ENCODE results near the gene NOTCH2. TPM values are rescaled to one million over a fixed set of nuclear protein-coding genes. Genes with fewer than 3 reads are reported as not detected.
A peak's percentile ranks its signal among the peaks of the same experiment; 100 is the strongest.

The NOTCH2 gene
- total and polyA plus RNA-seq, 10 of the 15 experiments (the other 5 are each of a cell fraction or from before 2014, with no cell fraction given) = 0.02 to 2.0 (median 0.62) TPM; not detected in 1

DNA sequence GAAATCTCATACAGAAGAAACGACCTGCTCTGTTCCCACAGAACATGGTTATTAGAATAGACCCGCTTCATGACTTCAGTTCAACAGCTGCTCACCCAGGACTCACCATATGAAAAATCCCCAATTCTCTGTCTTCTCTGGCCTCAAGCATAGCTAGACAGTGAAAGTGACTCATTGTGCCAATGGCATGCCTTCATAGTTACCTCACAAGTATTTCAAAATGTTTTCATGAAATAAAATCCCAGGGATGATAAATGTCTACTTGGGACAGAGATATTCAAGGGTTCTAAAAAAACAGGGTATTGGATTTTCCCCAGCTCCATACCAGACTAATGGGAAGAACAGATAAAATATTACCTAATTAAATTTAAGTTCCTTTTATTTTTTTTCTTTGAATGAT is 82.3 kb downstream of the NOTCH2 start:
- no peak overlapping the region for H3K27ac ChIP-seq (ENCODE audit: control insufficient read depth, insufficient read depth)
- no peaks in the 10 kb centered on the region for H3K79me2 ChIP-seq (ENCODE audit: control insufficient read depth, insufficient read depth, low read length)
- ChIA-PET CTCF (interaction anchor here (0.6 to 1.0 kb wide), 2 partner anchors 101 to 116 kb away, joined by 3 read pairs; no protein-coding TSS in a partner anchor), POLR2A (no interaction called here), SMC1A (ENCODE audit: uncharacterized antibody, unreplicated experiment) (interaction anchor here (1.2 kb wide), 1 partner anchor 19 kb away, joined by 3 read pairs; no protein-coding TSS in a partner anchor), RAD21 (ENCODE audit: unreplicated experiment) (no interaction called here)
- in situ Hi-C loops (cut with MboI) = no loop called here
- H3K36me3 ChIP-seq (ENCODE audit: control insufficient read depth in 2 of 2, insufficient read depth in 2 of 2, low read length in 1 of 2) = no peaks in the 10 kb centered on the region
- H2AFZ ChIP-seq (ENCODE audit: control insufficient read depth, low read depth, low read length) = no peak overlapping the region
- no peaks in the 10 kb centered on the region for H3K27me3 ChIP-seq (replicated peaks in 1 of 2; ENCODE audit: control insufficient read depth in 2 of 2, insufficient read depth in 2 of 2, low read length in 1 of 2)
- TF ChIP-seq RUNX3 (IDR thresholded peaks at IDR 0.05; ENCODE audit: low read length) (no peak), IRF4 (IDR thresholded peaks at IDR 0.05; ENCODE audit: low read depth, low read length) (no peak), MYB (IDR thresholded peaks at IDR 0.05; ENCODE audit: borderline replicate concordance, low read depth, low read length) (no peak), KLF5 (IDR thresholded peaks at IDR 0.05; ENCODE audit: partially characterized antibody) (no peak), YY1 (IDR thresholded peaks at IDR 0.05; ENCODE audit: low read depth, low read length) (no peak), SREBF1 (IDR thresholded peaks at IDR 0.05; ENCODE audit: low read length) (no peak), KDM1A (IDR thresholded peaks at IDR 0.05; ENCODE audit: borderline replicate concordance) (no peak), RELA (IDR thresholded peaks at IDR 0.05; ENCODE audit: borderline replicate concordance, partially characterized antibody) (no peak), FOXM1 (IDR thresholded peaks at IDR 0.05; ENCODE audit: low read depth, low read length) (no peak), RFX5 (IDR thresholded peaks at IDR 0.05; ENCODE audit: low read depth, low read length) (no peak), CHD1 (IDR thresholded peaks at IDR 0.05; ENCODE audit: low read depth, low read length) (no peak), BRCA1 (IDR thresholded peaks at IDR 0.05; ENCODE audit: low read depth, low read length) (no peak), SIX5 (IDR thresholded peaks at IDR 0.05; ENCODE audit: low read depth, low read length, severe bottlenecking) (no peak), JUND (IDR thresholded peaks at IDR 0.05; ENCODE audit: low read depth, low read length) (no peak), ETV6 (conservative IDR thresholded peaks at IDR 0.05 in 1 of 2, IDR thresholded peaks at IDR 0.05 in 1 of 2; ENCODE audit: borderline replicate concordance in 1 of 2, low read depth in 1 of 2) (no peak), TCF12 (IDR thresholded peaks at IDR 0.05; ENCODE audit: low read depth, low read length) (no peak), BACH1 (IDR thresholded peaks at IDR 0.05; ENCODE audit: borderline replicate concordance) (no peak)
- TF ChIP-seq, protein P1, sequence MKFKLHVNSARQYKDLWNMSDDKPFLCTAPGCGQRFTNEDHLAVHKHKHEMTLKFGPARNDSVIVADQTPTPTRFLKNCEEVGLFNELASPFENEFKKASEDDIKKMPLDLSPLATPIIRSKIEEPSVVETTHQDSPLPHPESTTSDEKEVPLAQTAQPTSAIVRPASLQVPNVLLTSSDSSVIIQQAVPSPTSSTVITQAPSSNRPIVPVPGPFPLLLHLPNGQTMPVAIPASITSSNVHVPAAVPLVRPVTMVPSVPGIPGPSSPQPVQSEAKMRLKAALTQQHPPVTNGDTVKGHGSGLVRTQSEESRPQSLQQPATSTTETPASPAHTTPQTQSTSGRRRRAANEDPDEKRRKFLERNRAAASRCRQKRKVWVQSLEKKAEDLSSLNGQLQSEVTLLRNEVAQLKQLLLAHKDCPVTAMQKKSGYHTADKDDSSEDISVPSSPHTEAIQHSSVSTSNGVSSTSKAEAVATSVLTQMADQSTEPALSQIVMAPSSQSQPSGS (IDR thresholded peaks at IDR 0.05; ENCODE audit: low read length) = no peak
- no peaks in the 10 kb centered on the region for H4K20me1 ChIP-seq (ENCODE audit: control insufficient read depth, insufficient read depth)
- H3K4me1 ChIP-seq (ENCODE audit: control insufficient read depth, insufficient read depth, low read length) = peaks cover 4% of the 10 kb centered on the region
- intact Hi-C loops (cut with micrococcal nuclease; ENCODE audit: unreplicated experiment) = no loop called here
- ATAC-seq (peak; percentile 63), DNase-seq (ENCODE audit: low read depth, low spot score) (no peak), FAIRE-seq (no peak)
- H3K4me2 ChIP-seq (ENCODE audit: control insufficient read depth, insufficient read depth) = no peak overlapping the region
- BruUV-seq (replicated peaks) = no TSS peak
- WGBS (ENCODE audit: insufficient coverage, insufficient replicate concordance, low lambda C conversion rate, missing lambda C conversion rate) = 14% methylated on average over 2 of the region's 2 CpGs
- H3K4me3 ChIP-seq = no peak overlapping the region
- no peak overlapping the region for H3K9ac ChIP-seq (ENCODE audit: control insufficient read depth, insufficient read depth, low read length)
- no peaks in the 10 kb centered on the region for H3K9me3 ChIP-seq (replicated peaks; ENCODE audit: control insufficient read depth, insufficient read depth, low read length)

Data from GM12878 (cell line).